ENCODE measurements around the gene CADM2. TPM values are rescaled to one million over a fixed set of nuclear protein-coding genes. Genes with fewer than 3 reads are reported as not detected.

CADM2 gene
- total RNA-seq, 1 experiment from 2014 or later = 0.64 TPM

DNA sequence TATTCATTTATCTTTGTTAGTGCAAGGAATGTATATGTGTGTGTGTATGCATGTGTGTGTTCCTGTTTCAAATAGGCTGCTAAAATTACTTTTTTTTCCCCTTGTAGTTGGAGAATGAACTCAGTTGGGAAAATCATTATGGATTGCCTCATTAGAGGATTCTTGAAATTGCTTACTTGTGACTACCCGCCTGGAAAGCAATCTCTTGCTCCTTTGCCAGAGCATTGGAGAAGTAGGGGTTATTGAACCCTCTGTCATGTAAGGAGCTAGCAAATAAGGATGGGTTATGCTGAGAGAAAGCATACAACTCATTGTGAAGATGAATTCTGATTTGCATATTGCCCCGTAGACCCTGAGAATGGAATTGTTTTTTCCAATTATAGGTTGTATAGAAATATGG lies 474.5 kb downstream of the CADM2 start:
- intact Hi-C loops (cut with micrococcal nuclease; ENCODE audit: unreplicated experiment) = loop anchor here (10.0 kb wide), 1 partner anchor 59 kb away; no protein-coding TSS in a partner anchor
- no peak for ATAC-seq
- POLR2A ChIA-PET = no interaction called here
- TF ChIP-seq, protein P1, sequence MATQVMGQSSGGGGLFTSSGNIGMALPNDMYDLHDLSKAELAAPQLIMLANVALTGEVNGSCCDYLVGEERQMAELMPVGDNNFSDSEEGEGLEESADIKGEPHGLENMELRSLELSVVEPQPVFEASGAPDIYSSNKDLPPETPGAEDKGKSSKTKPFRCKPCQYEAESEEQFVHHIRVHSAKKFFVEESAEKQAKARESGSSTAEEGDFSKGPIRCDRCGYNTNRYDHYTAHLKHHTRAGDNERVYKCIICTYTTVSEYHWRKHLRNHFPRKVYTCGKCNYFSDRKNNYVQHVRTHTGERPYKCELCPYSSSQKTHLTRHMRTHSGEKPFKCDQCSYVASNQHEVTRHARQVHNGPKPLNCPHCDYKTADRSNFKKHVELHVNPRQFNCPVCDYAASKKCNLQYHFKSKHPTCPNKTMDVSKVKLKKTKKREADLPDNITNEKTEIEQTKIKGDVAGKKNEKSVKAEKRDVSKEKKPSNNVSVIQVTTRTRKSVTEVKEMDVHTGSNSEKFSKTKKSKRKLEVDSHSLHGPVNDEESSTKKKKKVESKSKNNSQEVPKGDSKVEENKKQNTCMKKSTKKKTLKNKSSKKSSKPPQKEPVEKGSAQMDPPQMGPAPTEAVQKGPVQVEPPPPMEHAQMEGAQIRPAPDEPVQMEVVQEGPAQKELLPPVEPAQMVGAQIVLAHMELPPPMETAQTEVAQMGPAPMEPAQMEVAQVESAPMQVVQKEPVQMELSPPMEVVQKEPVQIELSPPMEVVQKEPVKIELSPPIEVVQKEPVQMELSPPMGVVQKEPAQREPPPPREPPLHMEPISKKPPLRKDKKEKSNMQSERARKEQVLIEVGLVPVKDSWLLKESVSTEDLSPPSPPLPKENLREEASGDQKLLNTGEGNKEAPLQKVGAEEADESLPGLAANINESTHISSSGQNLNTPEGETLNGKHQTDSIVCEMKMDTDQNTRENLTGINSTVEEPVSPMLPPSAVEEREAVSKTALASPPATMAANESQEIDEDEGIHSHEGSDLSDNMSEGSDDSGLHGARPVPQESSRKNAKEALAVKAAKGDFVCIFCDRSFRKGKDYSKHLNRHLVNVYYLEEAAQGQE (IDR thresholded peaks at IDR 0.05; ENCODE audit: insufficient read depth in 1 of 2, low read depth in 2 of 2, low read length in 1 of 2) = no peak
- TF ChIP-seq, protein P2, sequence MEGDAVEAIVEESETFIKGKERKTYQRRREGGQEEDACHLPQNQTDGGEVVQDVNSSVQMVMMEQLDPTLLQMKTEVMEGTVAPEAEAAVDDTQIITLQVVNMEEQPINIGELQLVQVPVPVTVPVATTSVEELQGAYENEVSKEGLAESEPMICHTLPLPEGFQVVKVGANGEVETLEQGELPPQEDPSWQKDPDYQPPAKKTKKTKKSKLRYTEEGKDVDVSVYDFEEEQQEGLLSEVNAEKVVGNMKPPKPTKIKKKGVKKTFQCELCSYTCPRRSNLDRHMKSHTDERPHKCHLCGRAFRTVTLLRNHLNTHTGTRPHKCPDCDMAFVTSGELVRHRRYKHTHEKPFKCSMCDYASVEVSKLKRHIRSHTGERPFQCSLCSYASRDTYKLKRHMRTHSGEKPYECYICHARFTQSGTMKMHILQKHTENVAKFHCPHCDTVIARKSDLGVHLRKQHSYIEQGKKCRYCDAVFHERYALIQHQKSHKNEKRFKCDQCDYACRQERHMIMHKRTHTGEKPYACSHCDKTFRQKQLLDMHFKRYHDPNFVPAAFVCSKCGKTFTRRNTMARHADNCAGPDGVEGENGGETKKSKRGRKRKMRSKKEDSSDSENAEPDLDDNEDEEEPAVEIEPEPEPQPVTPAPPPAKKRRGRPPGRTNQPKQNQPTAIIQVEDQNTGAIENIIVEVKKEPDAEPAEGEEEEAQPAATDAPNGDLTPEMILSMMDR (IDR thresholded peaks at IDR 0.05) = no peak
- TF ChIP-seq POLR2AphosphoS5 (IDR thresholded peaks at IDR 0.05; ENCODE audit: low read depth, low read length) = no peak
- no peak for TF ChIP-seq TCF7L2 (IDR thresholded peaks at IDR 0.05; ENCODE audit: low read depth, low read length)
- TF ChIP-seq SIN3A (IDR thresholded peaks at IDR 0.05; ENCODE audit: borderline replicate concordance, insufficient read depth, low read depth, low read length) = no peak
- Histone ChIP-seq H3K9me3 (ENCODE audit: control insufficient read depth, insufficient read depth, low read depth, low read length) (no peaks in the 10 kb centered on the region), H3K27me3 (ENCODE audit: control insufficient read depth, insufficient read depth, low read length) (no peaks in the 10 kb centered on the region), H3K27ac (ENCODE audit: low read length) (no peak overlapping the region), H3K4me1 (ENCODE audit: control insufficient read depth, insufficient read depth, low read length) (no peaks in the 10 kb centered on the region), H3K4me3 (ENCODE audit: low read depth in 2 of 2, low read length in 2 of 2) (no peak overlapping the region), H3K36me3 (ENCODE audit: control insufficient read depth, insufficient read depth, low read length) (no peaks in the 10 kb centered on the region)
- BruUV-seq (replicated peaks) = no TSS peak
- CTCF ChIA-PET = no interaction called here
- in situ Hi-C loops (cut with HindIII; ENCODE audit: low pct_unique_long_range_greater_than_20kb, low sequenced_read_pairs) = no loop called here
- DNase-seq (ENCODE audit: low read depth, low spot score) = no peak

GRCh38 chr3:85455561-85456200 lies 496.9 kb downstream of the CADM2 start:
- BruUV-seq (replicated peaks) = no TSS peak
- intact Hi-C loops (cut with micrococcal nuclease; ENCODE audit: unreplicated experiment) = no loop called here
- Histone ChIP-seq H3K27ac (ENCODE audit: low read length) (no peak overlapping the region), H3K9me3 (ENCODE audit: control insufficient read depth, insufficient read depth, low read depth, low read length) (no peaks in the 10 kb centered on the region), H3K36me3 (ENCODE audit: control insufficient read depth, insufficient read depth, low read length) (no peaks in the 10 kb centered on the region), H3K4me3 (ENCODE audit: low read depth in 2 of 2, low read length in 2 of 2) (no peak overlapping the region), H3K27me3 (ENCODE audit: control insufficient read depth, insufficient read depth, low read length) (no peaks in the 10 kb centered on the region), H3K4me1 (ENCODE audit: control insufficient read depth, insufficient read depth, low read length) (no peaks in the 10 kb centered on the region)
- ATAC-seq (no peak), DNase-seq (ENCODE audit: low read depth, low spot score) (no peak)
- no peak for TF ChIP-seq POLR2AphosphoS5 (IDR thresholded peaks at IDR 0.05; ENCODE audit: low read depth, low read length)
- TF ChIP-seq TCF7L2 (IDR thresholded peaks at IDR 0.05; ENCODE audit: low read depth, low read length) = no peak
- TF ChIP-seq, protein P2 (IDR thresholded peaks at IDR 0.05) = no peak
- no peak for TF ChIP-seq SIN3A (IDR thresholded peaks at IDR 0.05; ENCODE audit: borderline replicate concordance, insufficient read depth, low read depth, low read length)
- TF ChIP-seq, protein P1 (IDR thresholded peaks at IDR 0.05; ENCODE audit: insufficient read depth in 1 of 2, low read depth in 2 of 2, low read length in 1 of 2) = no peak
- in situ Hi-C loops (cut with HindIII; ENCODE audit: low pct_unique_long_range_greater_than_20kb, low sequenced_read_pairs) = no loop called here
- CTCF ChIA-PET = no interaction called here
- POLR2A ChIA-PET = no interaction called here
